Measurements from ENCODE around the gene HS3ST2.
"Not testable (repeated sequence)": the region's sequence is repeated elsewhere in the genome, so short reads cannot be mapped to it uniquely, and the experiment has no call there.

The HS3ST2 gene

GRCh38 chr16:22932032-22932771 is 118.2 kb downstream of the HS3ST2 start:
- no peak for DNase-seq (ENCODE audit: low read depth in 2 of 2)

GRCh38 chr16:22933173-22933572 is 119.2 kb downstream of the HS3ST2 start:
- no peak for DNase-seq (ENCODE audit: low read depth in 2 of 2)

- no peak for DNase-seq (ENCODE audit: low read depth in 2 of 2)
Measured at GRCh38 chr16:22934786-22935185, 120.8 kb downstream of the HS3ST2 start.

GRCh38 chr16:22937169-22937568 is 123.2 kb downstream of the HS3ST2 start:
- DNase-seq (ENCODE audit: low read depth in 2 of 2): no peak

- DNase-seq (ENCODE audit: low read depth in 2 of 2): no peak
Measured at GRCh38 chr16:22938647-22939046, 124.7 kb downstream of the HS3ST2 start.

GRCh38 chr16:22939744-22940363 is 125.9 kb downstream of the HS3ST2 start:
- not testable (repeated sequence) for DNase-seq (ENCODE audit: low read depth in 2 of 2)

- no peak for DNase-seq (ENCODE audit: low read depth in 2 of 2)
Measured at GRCh38 chr16:22941970-22942501, 128.1 kb downstream of the HS3ST2 start.

GRCh38 chr16:22942811-22943210 is 128.8 kb downstream of the HS3ST2 start:
- DNase-seq (ENCODE audit: low read depth in 2 of 2): no peak

- DNase-seq (ENCODE audit: low read depth in 2 of 2): no peak
Measured at GRCh38 chr16:22945361-22945760, 131.4 kb downstream of the HS3ST2 start.

GRCh38 chr16:22946433-22946832 is 132.5 kb downstream of the HS3ST2 start:
- DNase-seq (ENCODE audit: low read depth in 2 of 2): no peak

GRCh38 chr16:22948058-22948602 is 134.2 kb downstream of the HS3ST2 start:
- DNase-seq (ENCODE audit: low read depth in 2 of 2): no peak

- DNase-seq (ENCODE audit: low read depth in 2 of 2): no peak
Measured at GRCh38 chr16:22948603-22949368, 134.8 kb downstream of the HS3ST2 start.

GRCh38 chr16:22955461-22956070 is 141.6 kb downstream of the HS3ST2 start:
- no peak for DNase-seq (ENCODE audit: low read depth in 2 of 2)

- DNase-seq (ENCODE audit: low read depth in 2 of 2): no peak
Measured at GRCh38 chr16:22961206-22961605, 147.2 kb downstream of the HS3ST2 start.

- DNase-seq (ENCODE audit: low read depth in 2 of 2): no peak
Measured at GRCh38 chr16:22962905-22963304, 148.9 kb downstream of the HS3ST2 start.

Data from stimulated activated CD8-positive, alpha-beta memory T cell treated with anti-CD3 and anti-CD28 coated beads, Interleukin-2, amount 100 ng/mL, for 1 hour (primary cell).